ENCODE data around the gene SLC9B2.

SLC9B2 gene

DNA sequence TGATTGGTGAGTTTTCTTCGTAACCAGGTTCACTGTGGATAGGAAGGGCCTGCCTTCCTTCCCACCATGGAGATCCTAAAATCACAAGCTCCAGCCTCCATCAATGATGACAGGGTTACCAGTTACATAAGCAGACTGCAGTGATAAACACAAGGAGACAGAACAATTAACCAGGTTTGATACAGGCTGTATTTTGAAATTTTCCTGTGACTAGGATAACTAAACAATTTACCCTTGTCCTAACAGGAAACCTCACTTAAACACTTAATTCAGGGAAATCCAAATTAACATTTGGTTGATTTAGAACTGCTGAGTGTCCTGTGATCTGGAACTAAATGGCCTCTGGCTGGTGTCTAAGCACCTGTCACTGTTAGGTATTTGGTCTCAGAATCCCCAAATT is 3.1 kb upstream of the SLC9B2 start:
- no peak overlapping the region for H3K4me3 ChIP-seq (replicated peaks; ENCODE audit: insufficient read depth, low read length)
- no peak overlapping the region for H3K27ac ChIP-seq (replicated peaks)
- TF ChIP-seq GABPA (IDR thresholded peaks at IDR 0.05; ENCODE audit: low read depth) = no peak
- no peak for TF ChIP-seq SPI1 (IDR thresholded peaks at IDR 0.05; ENCODE audit: borderline replicate concordance, low read depth)
- TF ChIP-seq, protein P1, sequence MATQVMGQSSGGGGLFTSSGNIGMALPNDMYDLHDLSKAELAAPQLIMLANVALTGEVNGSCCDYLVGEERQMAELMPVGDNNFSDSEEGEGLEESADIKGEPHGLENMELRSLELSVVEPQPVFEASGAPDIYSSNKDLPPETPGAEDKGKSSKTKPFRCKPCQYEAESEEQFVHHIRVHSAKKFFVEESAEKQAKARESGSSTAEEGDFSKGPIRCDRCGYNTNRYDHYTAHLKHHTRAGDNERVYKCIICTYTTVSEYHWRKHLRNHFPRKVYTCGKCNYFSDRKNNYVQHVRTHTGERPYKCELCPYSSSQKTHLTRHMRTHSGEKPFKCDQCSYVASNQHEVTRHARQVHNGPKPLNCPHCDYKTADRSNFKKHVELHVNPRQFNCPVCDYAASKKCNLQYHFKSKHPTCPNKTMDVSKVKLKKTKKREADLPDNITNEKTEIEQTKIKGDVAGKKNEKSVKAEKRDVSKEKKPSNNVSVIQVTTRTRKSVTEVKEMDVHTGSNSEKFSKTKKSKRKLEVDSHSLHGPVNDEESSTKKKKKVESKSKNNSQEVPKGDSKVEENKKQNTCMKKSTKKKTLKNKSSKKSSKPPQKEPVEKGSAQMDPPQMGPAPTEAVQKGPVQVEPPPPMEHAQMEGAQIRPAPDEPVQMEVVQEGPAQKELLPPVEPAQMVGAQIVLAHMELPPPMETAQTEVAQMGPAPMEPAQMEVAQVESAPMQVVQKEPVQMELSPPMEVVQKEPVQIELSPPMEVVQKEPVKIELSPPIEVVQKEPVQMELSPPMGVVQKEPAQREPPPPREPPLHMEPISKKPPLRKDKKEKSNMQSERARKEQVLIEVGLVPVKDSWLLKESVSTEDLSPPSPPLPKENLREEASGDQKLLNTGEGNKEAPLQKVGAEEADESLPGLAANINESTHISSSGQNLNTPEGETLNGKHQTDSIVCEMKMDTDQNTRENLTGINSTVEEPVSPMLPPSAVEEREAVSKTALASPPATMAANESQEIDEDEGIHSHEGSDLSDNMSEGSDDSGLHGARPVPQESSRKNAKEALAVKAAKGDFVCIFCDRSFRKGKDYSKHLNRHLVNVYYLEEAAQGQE (IDR thresholded peaks at IDR 0.05; ENCODE audit: insufficient replicate concordance, low read depth) = no peak
- TF ChIP-seq POLR2AphosphoS5 (IDR thresholded peaks at IDR 0.05; ENCODE audit: low read depth) = no peak
- no peak for TF ChIP-seq CTCF (IDR thresholded peaks at IDR 0.05; ENCODE audit: insufficient read depth, low read length)
- no peak for DNase-seq (ENCODE audit: low read depth in 1 of 2, low spot score in 1 of 2)
- no peaks in the 10 kb centered on the region for H3K27me3 ChIP-seq (ENCODE audit: insufficient read depth, poor library complexity, severe bottlenecking)

DNA sequence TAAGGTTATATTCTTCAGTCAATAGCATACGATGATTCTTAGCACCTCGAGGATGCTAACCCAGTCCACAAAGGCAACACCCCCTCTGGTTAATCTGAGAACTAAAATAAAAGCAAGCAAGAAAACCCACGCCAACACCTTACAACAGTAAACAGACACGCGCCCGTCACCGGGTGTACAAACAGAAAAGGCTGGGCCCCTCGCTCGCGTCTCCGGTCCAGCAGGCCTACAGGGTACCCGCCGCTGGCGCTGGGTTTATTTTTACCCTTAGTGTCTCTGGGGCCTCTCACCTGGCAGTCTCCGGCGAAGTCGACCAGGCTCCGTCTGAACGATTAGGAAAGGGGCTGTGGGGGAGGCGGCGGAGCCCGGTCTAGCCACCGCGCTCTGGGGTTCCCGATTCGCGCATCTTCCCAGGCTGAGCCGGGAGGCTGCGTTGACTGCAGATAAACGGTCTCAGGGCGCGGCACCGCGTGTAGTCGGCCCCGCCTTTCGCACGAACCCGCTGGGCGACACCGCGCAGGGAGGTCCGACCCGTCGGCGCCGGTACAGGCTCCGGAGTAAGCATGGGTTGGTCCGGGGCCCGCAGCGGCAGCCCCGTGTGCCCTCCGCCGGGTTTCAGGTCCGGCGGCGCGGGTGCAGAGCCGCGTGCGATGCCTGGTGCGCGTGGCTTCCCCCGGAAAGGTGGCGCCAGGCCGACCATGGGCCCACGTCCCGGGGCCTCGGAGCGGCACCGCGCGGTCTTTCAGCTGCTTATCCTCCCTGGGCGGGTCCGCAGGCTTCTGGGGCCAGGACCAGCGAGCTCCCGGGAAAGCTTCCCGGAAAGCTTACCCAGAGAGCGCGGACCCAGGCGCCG is 441 bp downstream of the SLC9B2 start:
- Histone ChIP-seq H3K27me3 (ENCODE audit: insufficient read depth, poor library complexity, severe bottlenecking) (no peaks in the 10 kb centered on the region), H3K27ac (replicated peaks) (peak overlapping the region; percentile 93), H3K4me3 (replicated peaks; ENCODE audit: insufficient read depth, low read length) (peak overlapping the region; percentile 73)
- peak in 1 of 2 experiments; percentile 65 for DNase-seq (ENCODE audit: low read depth in 1 of 2, low spot score in 1 of 2)
- TF ChIP-seq, protein P1 (IDR thresholded peaks at IDR 0.05; ENCODE audit: insufficient replicate concordance, low read depth) = peak; percentile 39
- no peak for TF ChIP-seq CTCF (IDR thresholded peaks at IDR 0.05; ENCODE audit: insufficient read depth, low read length)
- TF ChIP-seq GABPA (IDR thresholded peaks at IDR 0.05; ENCODE audit: low read depth) = no peak
- TF ChIP-seq SPI1 (IDR thresholded peaks at IDR 0.05; ENCODE audit: borderline replicate concordance, low read depth) = no peak
- TF ChIP-seq POLR2AphosphoS5 (IDR thresholded peaks at IDR 0.05; ENCODE audit: low read depth) = peak; percentile 70

DNA sequence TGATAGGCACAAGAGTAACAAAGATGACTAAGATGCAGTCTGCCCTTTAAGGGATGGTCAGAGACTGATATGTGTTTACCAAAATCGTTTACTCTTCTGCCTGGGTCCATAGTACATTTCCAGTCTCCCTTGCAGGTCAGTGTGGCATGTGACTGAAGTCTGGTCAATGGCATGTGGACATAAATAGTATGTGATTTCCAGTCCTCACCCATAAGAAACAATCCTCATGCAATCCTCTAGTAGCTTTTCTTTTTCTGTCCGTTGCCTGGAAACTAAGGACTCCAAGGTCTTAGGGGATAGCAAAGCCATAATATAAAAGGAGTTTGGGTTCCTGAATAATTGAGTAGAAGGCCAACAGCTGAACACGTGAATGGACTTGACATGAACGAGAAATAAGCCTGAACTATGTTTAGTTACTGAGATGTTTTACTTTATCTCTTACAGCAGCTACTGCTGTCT is 1.1 kb downstream of the SLC9B2 start:
- peak overlapping the region; percentile 93 for H3K27ac ChIP-seq (replicated peaks)
- TF ChIP-seq GABPA (IDR thresholded peaks at IDR 0.05; ENCODE audit: low read depth) = no peak
- no peak for TF ChIP-seq CTCF (IDR thresholded peaks at IDR 0.05; ENCODE audit: insufficient read depth, low read length)
- TF ChIP-seq POLR2AphosphoS5 (IDR thresholded peaks at IDR 0.05; ENCODE audit: low read depth) = no peak
- TF ChIP-seq SPI1 (IDR thresholded peaks at IDR 0.05; ENCODE audit: borderline replicate concordance, low read depth) = no peak
- TF ChIP-seq, protein P1 (IDR thresholded peaks at IDR 0.05; ENCODE audit: insufficient replicate concordance, low read depth) = no peak
- DNase-seq (ENCODE audit: low read depth in 1 of 2, low spot score in 1 of 2) = no peak
- peak overlapping the region; percentile 73 for H3K4me3 ChIP-seq (replicated peaks; ENCODE audit: insufficient read depth, low read length)
- H3K27me3 ChIP-seq (ENCODE audit: insufficient read depth, poor library complexity, severe bottlenecking) = no peaks in the 10 kb centered on the region

All from HL-60 (cell line).